ENCODE measurements around the gene HOXB5. TPM values are rescaled to one million over a fixed set of nuclear protein-coding genes. Genes with fewer than 3 reads are reported as not detected.
A peak's percentile ranks its signal among the peaks of the same experiment; 100 is the strongest.

HOXB5 gene
- total RNA-seq, 2 experiments from 2014 or later: 0.16 TPM; not detected in 1

GRCh38 chr17:48592577-48592976 lies 1.0 kb downstream of the HOXB5 start:
- peak overlapping the region; percentile 73 for H3K4me3 Mint-ChIP-seq
- peaks cover 86% of the 10 kb centered on the region for H3K27me3 Mint-ChIP-seq
- CTCF ChIA-PET: interaction anchor here (0.7 to 5.9 kb wide), 62 partner anchors 9 to 566 kb away, joined by 3 to 40 read pairs (median 5); partner anchors contain the start of genes HOXB7, HOXB9 and PRAC2
- H3K36me3 Mint-ChIP-seq: no peaks in the 10 kb centered on the region
- H3K4me1 Mint-ChIP-seq: peaks cover 36% of the 10 kb centered on the region
- no peak overlapping the region for H3K27ac Mint-ChIP-seq
- no peaks in the 10 kb centered on the region for H3K9me3 Mint-ChIP-seq (ENCODE audit: low read depth)
- DNase-seq (no peak), ATAC-seq (peak; percentile 35)

GRCh38 chr17:48592057-48592514 lies 1.5 kb downstream of the HOXB5 start:
- H3K4me1 Mint-ChIP-seq: peaks cover 38% of the 10 kb centered on the region
- no peaks in the 10 kb centered on the region for H3K9me3 Mint-ChIP-seq (ENCODE audit: low read depth)

GRCh38 chr17:48591255-48592056 lies 2.1 kb downstream of the HOXB5 start:
- Mint-ChIP-seq H3K9me3 (ENCODE audit: low read depth) (no peaks in the 10 kb centered on the region), H3K27ac (no peak overlapping the region), H3K4me1 (peaks cover 36% of the 10 kb centered on the region), H3K36me3 (no peaks in the 10 kb centered on the region), H3K4me3 (no peak overlapping the region), H3K27me3 (peaks cover 84% of the 10 kb centered on the region)
- no peak for ATAC-seq
- CTCF ChIA-PET: interaction anchor here (0.7 to 5.9 kb wide), 6 partner anchors 13 to 483 kb away, joined by 3 to 40 read pairs (median 12); partner anchors contain the start of gene HOXB7
- no peak for DNase-seq

More at GRCh38 chr17:48592057-48592514, 1.5 kb downstream of the HOXB5 start:
- CTCF ChIA-PET: interaction anchor here (0.7 to 5.9 kb wide), 21 partner anchors 17 to 566 kb away, joined by 3 to 40 read pairs (median 8); partner anchors contain the start of genes HOXB7 and HOXB9
- Mint-ChIP-seq H3K27ac (no peak overlapping the region), H3K4me3 (no peak overlapping the region), H3K27me3 (peaks cover 87% of the 10 kb centered on the region), H3K36me3 (no peaks in the 10 kb centered on the region)
- ATAC-seq (no peak), DNase-seq (no peak)

GRCh38 chr17:48590607-48591161 lies 2.9 kb downstream of the HOXB5 start:
- no peaks in the 10 kb centered on the region for H3K9me3 Mint-ChIP-seq (ENCODE audit: low read depth)
- CTCF ChIA-PET: interaction anchor here (0.5 to 4.5 kb wide), 6 partner anchors 14 to 482 kb away, joined by 3 to 29 read pairs (median 4); no protein-coding TSS in a partner anchor
- H3K4me1 Mint-ChIP-seq: peaks cover 36% of the 10 kb centered on the region
- H3K27ac Mint-ChIP-seq: no peak overlapping the region
- H3K4me3 Mint-ChIP-seq: no peak overlapping the region
- no peaks in the 10 kb centered on the region for H3K36me3 Mint-ChIP-seq
- H3K27me3 Mint-ChIP-seq: peaks cover 85% of the 10 kb centered on the region
- DNase-seq (no peak), ATAC-seq (no peak)

GRCh38 chr17:48589831-48590606 lies 3.6 kb downstream of the HOXB5 start, which contains the start of gene HOXB3:
HOXB3 (minus strand) TSS chr17:48590241; CDS start chr17:48552474, 37,767 bp downstream.
- H3K27me3 Mint-ChIP-seq: peaks cover 79% of the 10 kb centered on the region

GRCh38 chr17:48589060-48589830 lies 4.3 kb downstream of the HOXB5 start:
- H3K36me3 Mint-ChIP-seq: no peaks in the 10 kb centered on the region
- H3K4me3 Mint-ChIP-seq: no peak overlapping the region
- no peak for ATAC-seq
- H3K9me3 Mint-ChIP-seq (ENCODE audit: low read depth): no peaks in the 10 kb centered on the region
- H3K27ac Mint-ChIP-seq: no peak overlapping the region
- no peak for DNase-seq
- H3K27me3 Mint-ChIP-seq: peaks cover 79% of the 10 kb centered on the region
- CTCF ChIA-PET: interaction anchor here (1.2 to 4.0 kb wide), 5 partner anchors 89 to 564 kb away, joined by 3 to 29 read pairs (median 4); no protein-coding TSS in a partner anchor
- peaks cover 42% of the 10 kb centered on the region for H3K4me1 Mint-ChIP-seq

More at GRCh38 chr17:48589831-48590606, 3.6 kb downstream of the HOXB5 start, which contains the start of gene HOXB3:
- CTCF ChIA-PET: interaction anchor here (0.5 to 4.0 kb wide), 6 partner anchors 14 to 510 kb away, joined by 3 to 29 read pairs (median 4); no protein-coding TSS in a partner anchor
- ATAC-seq: no peak
- no peak within 1 kb of the TSS for H3K4me3 Mint-ChIP-seq
- no peak within 1 kb of the TSS for H3K27ac Mint-ChIP-seq
- DNase-seq: no peak
- H3K4me1 Mint-ChIP-seq: peaks cover 39% of the 10 kb centered on the region
- H3K9me3 Mint-ChIP-seq (ENCODE audit: low read depth): no peaks in the 10 kb centered on the region
- H3K36me3 Mint-ChIP-seq: no peaks in the 10 kb centered on the region

GRCh38 chr17:48588528-48588927 lies 5.1 kb downstream of the HOXB5 start:
- Mint-ChIP-seq H3K36me3 (no peaks in the 10 kb centered on the region), H3K27me3 (peaks cover 79% of the 10 kb centered on the region), H3K4me3 (no peak overlapping the region), H3K4me1 (peaks cover 39% of the 10 kb centered on the region), H3K27ac (no peak overlapping the region), H3K9me3 (ENCODE audit: low read depth) (no peaks in the 10 kb centered on the region)
- DNase-seq: no peak
- ATAC-seq: no peak
- CTCF ChIA-PET: interaction anchor here (0.6 to 4.0 kb wide), 10 partner anchors 8 to 563 kb away, joined by 3 to 29 read pairs (median 4); partner anchors contain the start of gene HOXB6

- CTCF ChIA-PET: interaction anchor here (0.6 to 4.0 kb wide), 11 partner anchors 8 to 563 kb away, joined by 3 to 29 read pairs (median 4); partner anchors contain the start of gene HOXB6
- no peak overlapping the region for H3K27ac Mint-ChIP-seq
- DNase-seq (no peak), ATAC-seq (no peak)
- H3K9me3 Mint-ChIP-seq (ENCODE audit: low read depth): no peaks in the 10 kb centered on the region
- no peaks in the 10 kb centered on the region for H3K36me3 Mint-ChIP-seq
- peaks cover 78% of the 10 kb centered on the region for H3K27me3 Mint-ChIP-seq
- H3K4me3 Mint-ChIP-seq: no peak overlapping the region
- H3K4me1 Mint-ChIP-seq: peaks cover 36% of the 10 kb centered on the region
These were observed 5.5 kb downstream of the HOXB5 start for GRCh38 chr17:48588074-48588415.

- no peak for DNase-seq
- no peak overlapping the region for H3K4me3 Mint-ChIP-seq
- no peaks in the 10 kb centered on the region for H3K9me3 Mint-ChIP-seq (ENCODE audit: low read depth)
- H3K27me3 Mint-ChIP-seq: peaks cover 78% of the 10 kb centered on the region
- H3K27ac Mint-ChIP-seq: peak overlapping the region; percentile 4
- CTCF ChIA-PET: interaction anchor here (0.9 to 4.0 kb wide), 13 partner anchors 9 to 575 kb away, joined by 3 to 29 read pairs (median 4); partner anchors contain the start of gene HOXB6
- peaks cover 39% of the 10 kb centered on the region for H3K4me1 Mint-ChIP-seq
- no peaks in the 10 kb centered on the region for H3K36me3 Mint-ChIP-seq
- no peak for ATAC-seq
These were observed 6.1 kb downstream of the HOXB5 start for GRCh38 chr17:48587276-48588073.

- Mint-ChIP-seq H3K4me3 (peak overlapping the region; percentile 80), H3K9me3 (ENCODE audit: low read depth) (no peaks in the 10 kb centered on the region), H3K27me3 (peaks cover 74% of the 10 kb centered on the region), H3K36me3 (no peaks in the 10 kb centered on the region), H3K4me1 (peaks cover 42% of the 10 kb centered on the region), H3K27ac (peak overlapping the region; percentile 82)
- no peak for ATAC-seq
- CTCF ChIA-PET: interaction anchor here (0.9 to 4.0 kb wide), 6 partner anchors 13 to 575 kb away, joined by 3 to 29 read pairs (median 4); no protein-coding TSS in a partner anchor
- peak; percentile 56 for DNase-seq
These were observed 7.0 kb downstream of the HOXB5 start for GRCh38 chr17:48586355-48587258.

All from activated CD8-positive, alpha-beta memory T cell treated with anti-CD3 and anti-CD28 coated beads, Interleukin-2, amount 10 ng/mL, durations not matched to agents 7 days and 5 days (primary cell).